ENCODE measurements around the gene RAB37. TPM values are rescaled to one million over a fixed set of nuclear protein-coding genes. Genes with fewer than 3 reads are reported as not detected.

RAB37 gene
- polyA plus RNA-seq, 1 of the 3 experiments (the other 2 are of a cell fraction): 0.25 TPM

- Histone ChIP-seq H3K9ac (peak overlapping the region; percentile 16; the same call in 1 of the 2 replicates), H3K36me3 (replicated peaks in 1 of 2; ENCODE audit: control insufficient read depth in 1 of 2, insufficient read depth in 2 of 2, low read length in 1 of 2) (peaks cover 20 to 40% of the 10 kb centered on the region in 2 experiments), H2AFZ (ENCODE audit: low read depth) (no peak overlapping the region), H3K27me3 (ENCODE audit: insufficient read depth) (no peaks in the 10 kb centered on the region), H3K79me2 (ENCODE audit: insufficient read depth) (no peaks in the 10 kb centered on the region; the same call in 1 of the 2 replicates), H3K9me3 (no peaks in the 10 kb centered on the region), H3K4me1 (ENCODE audit: control insufficient read depth in 1 of 2, insufficient read depth in 2 of 2, low read depth in 1 of 2, low read length in 1 of 2) (peaks cover 16 to 27% of the 10 kb centered on the region in 2 experiments; a peak in 3 of 4 replicates), H3K4me3 (ENCODE audit: low read depth in 2 of 2, low read length in 1 of 2) (no peak overlapping the region), H3F3A (replicated peaks; ENCODE audit: insufficient read depth) (peaks cover 26% of the 10 kb centered on the region), H3K4me2 (peak overlapping the region; percentile 26; the same call in 1 of the 2 replicates), H3K27ac (ENCODE audit: low read depth in 2 of 2, low read length in 1 of 2) (peak overlapping the region; percentile 18 to 60), H4K20me1 (ENCODE audit: insufficient read depth) (no peaks in the 10 kb centered on the region; the same call in 1 of the 2 replicates), H3K9me2 (no peaks in the 10 kb centered on the region)
- POLR2A ChIA-PET: interaction anchor here (2.0 kb wide), 1 partner anchor 8 kb away, joined by 5 read pairs; the partner anchor contains the start of gene NAT9
- peak; percentile 52 for DNase-seq
- WGBS (ENCODE audit: low lambda C conversion rate): 68% methylated on average over 14 of the region's 17 CpGs
- CTCF ChIA-PET: interaction anchor here (0.8 to 48.0 kb wide), 5 partner anchors 14 to 202 kb away, joined by 5 to 1361 read pairs (median 13); partner anchors contain the start of genes NHERF1 and RAB37
- TF ChIP-seq GATA2 (CRISPR knock-in tag; IDR thresholded peaks at IDR 0.05) (no peak), MXI1 (IDR thresholded peaks at IDR 0.05; ENCODE audit: low read depth, low read length) (no peak), TEAD4 (IDR thresholded peaks at IDR 0.05; ENCODE audit: borderline replicate concordance, insufficient read depth) (no peak), CTCF (IDR thresholded peaks at IDR 0.05) (no peak; the same call in 1 of the 2 replicates), EZH2phosphoT487 (IDR thresholded peaks at IDR 0.05; ENCODE audit: borderline replicate concordance, low read depth) (no peak), ZBTB33 (IDR thresholded peaks at IDR 0.05; ENCODE audit: borderline replicate concordance, low read depth) (no peak), SMC3 (IDR thresholded peaks at IDR 0.05; ENCODE audit: low read depth, low read length) (no peak), FOXJ3 (CRISPR knock-in tag; IDR thresholded peaks at IDR 0.05) (no peak), MEF2A (IDR thresholded peaks at IDR 0.05; ENCODE audit: borderline replicate concordance, low read depth) (no peak), RXRA (IDR thresholded peaks at IDR 0.05; ENCODE audit: borderline replicate concordance, low read depth) (peak; percentile 67; the same call in 1 of the 2 replicates), USF1 (IDR thresholded peaks at IDR 0.05; ENCODE audit: borderline replicate concordance, low read depth) (peak; percentile 82; the same call in 1 of the 2 replicates), GABPA (IDR thresholded peaks at IDR 0.05; ENCODE audit: low read depth) (no peak), JUND (IDR thresholded peaks at IDR 0.05) (peak; percentile 45; the same call in 1 of the 2 replicates), ELF1 (IDR thresholded peaks at IDR 0.05) (0 out of 2 replicates have a peak, but pooled peaks have one; percentile 33), FOSL2 (IDR thresholded peaks at IDR 0.05; ENCODE audit: borderline replicate concordance, low read depth) (peak; percentile 52; the same call in 1 of the 2 replicates), PBX3 (IDR thresholded peaks at IDR 0.05) (peak; percentile 27; the same call in 1 of the 2 replicates), NFIC (IDR thresholded peaks at IDR 0.05; ENCODE audit: borderline replicate concordance) (peak; percentile 58), RAD21 (IDR thresholded peaks at IDR 0.05; ENCODE audit: low read length) (no peak), RFX5 (IDR thresholded peaks at IDR 0.05; ENCODE audit: low read length) (no peak), USF2 (IDR thresholded peaks at IDR 0.05; ENCODE audit: borderline replicate concordance, low read depth, low read length) (no peak), TCF12 (IDR thresholded peaks at IDR 0.05) (peak; percentile 27), RCOR1 (IDR thresholded peaks at IDR 0.05; ENCODE audit: low read length) (no peak), CHD2 (IDR thresholded peaks at IDR 0.05; ENCODE audit: low read length, partially characterized antibody) (no peak), IRF3 (IDR thresholded peaks at IDR 0.05; ENCODE audit: low read depth, low read length) (no peak), MAX (IDR thresholded peaks at IDR 0.05; ENCODE audit: low read depth) (peak; percentile 80)
These were observed 31.2 kb downstream of the RAB37 start for GRCh38 chr17:74768069-74768762.

Data from SK-N-SH (cell line).